ENCODE results near the gene RCSD1.

RCSD1 gene

GRCh38 chr1:167747988-167748387 is 118.0 kb downstream of the RCSD1 start:
- Histone ChIP-seq H3K9ac (ENCODE audit: low read depth, low read length, poor library complexity, severe bottlenecking) (no peak overlapping the region), H3K79me2 (ENCODE audit: insufficient read depth, low read length) (peaks cover 93% of the 10 kb centered on the region), H3K9me2 (replicated peaks; ENCODE audit: low read depth, low read length) (no peaks in the 10 kb centered on the region), H2AFZ (ENCODE audit: low read length) (no peak overlapping the region), H3K27me3 (ENCODE audit: insufficient read depth, low read length, poor library complexity, severe bottlenecking) (no peaks in the 10 kb centered on the region), H3K36me3 (ENCODE audit: insufficient read depth, low read length) (no peaks in the 10 kb centered on the region), H3K4me3 (ENCODE audit: low read length, poor library complexity, severe bottlenecking) (no peak overlapping the region), H3K9me3 (ENCODE audit: insufficient read depth, low read depth, low read length) (no peaks in the 10 kb centered on the region), H3K4me2 (ENCODE audit: low read depth, low read length, poor library complexity, severe bottlenecking) (peak overlapping the region; percentile 22), H4K20me1 (ENCODE audit: insufficient read depth, low read length, poor library complexity, severe bottlenecking) (peaks cover 4% of the 10 kb centered on the region), H3F3A (ENCODE audit: low read depth) (peaks cover 12% of the 10 kb centered on the region), H3K4me1 (ENCODE audit: insufficient read depth, low read length, poor library complexity, severe bottlenecking) (peaks cover 76% of the 10 kb centered on the region)
- TF ChIP-seq EZH2phosphoT487 (IDR thresholded peaks at IDR 0.05; ENCODE audit: borderline replicate concordance), result no peak
- no peak for TF ChIP-seq CTCF (conservative IDR thresholded peaks at IDR 0.05; ENCODE audit: low read length)

- peaks cover 87% of the 10 kb centered on the region for H3K79me2 ChIP-seq (ENCODE audit: insufficient read depth, low read length)
- peak overlapping the region; percentile 3 for H3K4me2 ChIP-seq (ENCODE audit: low read depth, low read length, poor library complexity, severe bottlenecking)
Observed at GRCh38 chr1:167748906-167749305, 118.9 kb downstream of the RCSD1 start.

GRCh38 chr1:167749741-167750140 is 119.7 kb downstream of the RCSD1 start:
- H2AFZ ChIP-seq (ENCODE audit: low read length), result no peak overlapping the region
- H4K20me1 ChIP-seq (ENCODE audit: insufficient read depth, low read length, poor library complexity, severe bottlenecking), result no peaks in the 10 kb centered on the region
- H3K4me3 ChIP-seq (ENCODE audit: low read length, poor library complexity, severe bottlenecking), result no peak overlapping the region
- H3K27me3 ChIP-seq (ENCODE audit: insufficient read depth, low read length, poor library complexity, severe bottlenecking), result no peaks in the 10 kb centered on the region
- H3K9ac ChIP-seq (ENCODE audit: low read depth, low read length, poor library complexity, severe bottlenecking), result no peak overlapping the region
- peaks cover 17% of the 10 kb centered on the region for H3F3A ChIP-seq (ENCODE audit: low read depth)
- no peaks in the 10 kb centered on the region for H3K9me2 ChIP-seq (replicated peaks; ENCODE audit: low read depth, low read length)
- peak overlapping the region; percentile 3 for H3K4me2 ChIP-seq (ENCODE audit: low read depth, low read length, poor library complexity, severe bottlenecking)
- no peaks in the 10 kb centered on the region for H3K9me3 ChIP-seq (ENCODE audit: insufficient read depth, low read depth, low read length)
- H3K79me2 ChIP-seq (ENCODE audit: insufficient read depth, low read length), result peaks cover 87% of the 10 kb centered on the region
- H3K36me3 ChIP-seq (ENCODE audit: insufficient read depth, low read length), result no peaks in the 10 kb centered on the region
- TF ChIP-seq EZH2phosphoT487 (IDR thresholded peaks at IDR 0.05; ENCODE audit: borderline replicate concordance) (no peak), CTCF (conservative IDR thresholded peaks at IDR 0.05; ENCODE audit: low read length) (no peak)
- peaks cover 83% of the 10 kb centered on the region for H3K4me1 ChIP-seq (ENCODE audit: insufficient read depth, low read length, poor library complexity, severe bottlenecking)

More at GRCh38 chr1:167748906-167749305, 118.9 kb downstream of the RCSD1 start:
- Histone ChIP-seq H3F3A (ENCODE audit: low read depth) (peaks cover 17% of the 10 kb centered on the region), H3K9ac (ENCODE audit: low read depth, low read length, poor library complexity, severe bottlenecking) (no peak overlapping the region), H3K9me2 (replicated peaks; ENCODE audit: low read depth, low read length) (no peaks in the 10 kb centered on the region), H4K20me1 (ENCODE audit: insufficient read depth, low read length, poor library complexity, severe bottlenecking) (peaks cover 3% of the 10 kb centered on the region), H3K27me3 (ENCODE audit: insufficient read depth, low read length, poor library complexity, severe bottlenecking) (no peaks in the 10 kb centered on the region), H3K4me3 (ENCODE audit: low read length, poor library complexity, severe bottlenecking) (no peak overlapping the region), H3K4me1 (ENCODE audit: insufficient read depth, low read length, poor library complexity, severe bottlenecking) (peaks cover 82% of the 10 kb centered on the region), H3K9me3 (ENCODE audit: insufficient read depth, low read depth, low read length) (no peaks in the 10 kb centered on the region), H3K36me3 (ENCODE audit: insufficient read depth, low read length) (no peaks in the 10 kb centered on the region), H2AFZ (ENCODE audit: low read length) (no peak overlapping the region)
- TF ChIP-seq EZH2phosphoT487 (IDR thresholded peaks at IDR 0.05; ENCODE audit: borderline replicate concordance) (no peak), CTCF (conservative IDR thresholded peaks at IDR 0.05; ENCODE audit: low read length) (no peak)
